ENCODE measurements around the gene LRRC49.
A peak's percentile ranks its signal among the peaks of the same experiment; 100 is the strongest.

The LRRC49 gene

GRCh38 chr15:70863450-70864218 lies 29.0 kb upstream of the LRRC49 start:
- H3K27me3 ChIP-seq (ENCODE audit: insufficient read depth, low read length, poor library complexity), result no peaks in the 10 kb centered on the region
- DNase-seq, result peak; percentile 34
- H3K9ac ChIP-seq (ENCODE audit: low read length), result no peak overlapping the region
- no peak overlapping the region for H4K8ac ChIP-seq (ENCODE audit: low read depth, low read length)
- no peak overlapping the region for H3K4me3 ChIP-seq (ENCODE audit: low read length)
- no peak overlapping the region for H2AK5ac ChIP-seq (ENCODE audit: low read length)
- H3K79me1 ChIP-seq (ENCODE audit: low read length), result no peaks in the 10 kb centered on the region
- no peak overlapping the region for H2BK5ac ChIP-seq (ENCODE audit: low read length)
- no peaks in the 10 kb centered on the region for H3K4me1 ChIP-seq (ENCODE audit: control insufficient read depth, low read depth, low read length)
- H3K79me2 ChIP-seq (ENCODE audit: control insufficient read depth, insufficient read depth, low read length), result no peaks in the 10 kb centered on the region
- no peak overlapping the region for H3K27ac ChIP-seq (ENCODE audit: low read depth, low read length)
- H3K36me3 ChIP-seq (ENCODE audit: control insufficient read depth, insufficient read depth, low read length), result no peaks in the 10 kb centered on the region
- no peak overlapping the region for H2BK15ac ChIP-seq (replicated peaks; ENCODE audit: low read depth)
- H4K5ac ChIP-seq (ENCODE audit: low read length), result no peak overlapping the region
- no CpG with 5 or more reads among the region's 4 CpGs for WGBS (ENCODE audit: extremely low coverage, insufficient coverage, low lambda C conversion rate)
- no peak overlapping the region for H3K4me2 ChIP-seq (ENCODE audit: low read length)
- peak overlapping the region; percentile 48 for H3K4ac ChIP-seq (ENCODE audit: low read depth, low read length)
- no peak overlapping the region for H3K23ac ChIP-seq (ENCODE audit: low read length)
- H3K56ac ChIP-seq (ENCODE audit: low read length), result no peak overlapping the region
- H2BK120ac ChIP-seq (ENCODE audit: low read depth, low read length), result no peak overlapping the region
- H3K18ac ChIP-seq (ENCODE audit: low read length), result no peak overlapping the region

DNA sequence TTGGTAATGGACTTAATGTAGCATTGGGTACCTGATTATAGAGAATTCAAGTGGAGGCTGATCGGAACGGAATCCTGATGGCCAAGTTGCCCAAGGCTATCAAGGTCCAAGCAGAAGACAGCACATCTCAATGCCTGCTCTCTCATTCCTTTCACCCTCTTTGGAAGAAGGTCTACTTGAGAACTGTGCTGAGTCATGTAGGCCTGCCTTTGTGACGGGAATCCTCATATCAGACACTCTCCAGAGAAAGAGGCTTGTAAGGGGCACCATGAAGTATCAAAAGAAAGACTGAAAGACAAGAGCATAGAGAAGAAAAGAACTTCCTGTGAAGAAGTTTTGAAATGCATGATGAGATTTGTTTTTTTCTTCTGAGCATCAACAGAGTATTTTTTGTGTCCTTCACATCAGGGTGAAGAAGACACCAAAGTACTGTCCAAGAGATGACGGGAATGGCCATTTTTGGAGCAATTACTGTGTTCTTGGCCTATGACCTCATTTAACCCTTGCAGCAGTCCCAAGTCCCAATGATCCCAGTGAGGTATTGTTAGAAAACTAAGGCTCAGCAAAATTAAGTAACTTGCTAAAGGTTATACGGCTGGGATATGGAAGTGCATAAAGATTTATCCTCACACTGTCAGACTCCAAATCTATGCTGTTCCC lies 25.5 kb upstream of the LRRC49 start:
- Histone ChIP-seq H3K4me3 (ENCODE audit: low read length) (no peak overlapping the region), H2BK120ac (ENCODE audit: low read depth, low read length) (no peak overlapping the region), H3K18ac (ENCODE audit: low read length) (no peak overlapping the region), H3K79me1 (ENCODE audit: low read length) (no peaks in the 10 kb centered on the region), H2BK5ac (ENCODE audit: low read length) (no peak overlapping the region), H3K27me3 (ENCODE audit: insufficient read depth, low read length, poor library complexity) (no peaks in the 10 kb centered on the region), H4K5ac (ENCODE audit: low read length) (no peak overlapping the region), H3K23ac (ENCODE audit: low read length) (no peak overlapping the region), H3K27ac (ENCODE audit: low read depth, low read length) (no peak overlapping the region), H3K56ac (ENCODE audit: low read length) (no peak overlapping the region), H3K4me2 (ENCODE audit: low read length) (no peak overlapping the region), H3K36me3 (ENCODE audit: control insufficient read depth, insufficient read depth, low read length) (no peaks in the 10 kb centered on the region), H2BK15ac (replicated peaks; ENCODE audit: low read depth) (no peak overlapping the region), H3K79me2 (ENCODE audit: control insufficient read depth, insufficient read depth, low read length) (no peaks in the 10 kb centered on the region), H2AK5ac (ENCODE audit: low read length) (no peak overlapping the region), H3K4ac (ENCODE audit: low read depth, low read length) (no peak overlapping the region), H4K8ac (ENCODE audit: low read depth, low read length) (no peak overlapping the region), H3K4me1 (ENCODE audit: control insufficient read depth, low read depth, low read length) (no peaks in the 10 kb centered on the region), H3K9ac (ENCODE audit: low read length) (no peak overlapping the region)
- no CpG with 5 or more reads among the region's 5 CpGs for WGBS (ENCODE audit: extremely low coverage, insufficient coverage, low lambda C conversion rate)
- no peak for DNase-seq

DNA sequence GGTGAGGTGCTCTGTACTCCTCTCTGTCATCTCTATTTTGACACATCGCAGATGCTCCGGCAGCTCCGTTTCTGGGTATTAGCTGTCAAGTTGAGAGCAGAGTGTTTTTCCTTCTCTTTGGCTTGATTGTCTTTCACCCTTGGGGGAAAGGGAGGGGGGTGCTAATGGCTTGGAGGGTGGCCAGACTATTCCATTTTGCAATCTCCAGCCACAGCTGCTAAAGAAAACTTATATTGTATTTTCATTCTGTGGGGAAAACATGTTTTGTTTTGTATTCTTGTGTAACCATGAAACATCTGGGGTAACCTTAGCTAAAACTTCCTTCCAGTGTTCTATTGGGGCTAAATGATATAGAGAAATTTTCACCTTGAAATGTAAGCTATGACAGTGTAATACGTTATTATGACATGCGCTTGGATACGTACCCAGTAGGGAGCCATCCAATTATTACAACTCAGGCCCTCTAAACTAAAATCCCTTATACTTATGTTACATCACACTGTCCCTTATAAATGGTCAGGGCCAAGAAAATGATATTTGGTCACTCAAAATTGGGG lies 24.6 kb upstream of the LRRC49 start:
- Histone ChIP-seq H3K79me2 (ENCODE audit: control insufficient read depth, insufficient read depth, low read length) (no peaks in the 10 kb centered on the region), H3K4me3 (ENCODE audit: low read length) (no peak overlapping the region), H3K79me1 (ENCODE audit: low read length) (no peaks in the 10 kb centered on the region), H3K4me2 (ENCODE audit: low read length) (no peak overlapping the region), H3K4me1 (ENCODE audit: control insufficient read depth, low read depth, low read length) (no peaks in the 10 kb centered on the region), H3K9ac (ENCODE audit: low read length) (no peak overlapping the region), H4K5ac (ENCODE audit: low read length) (no peak overlapping the region), H2BK120ac (ENCODE audit: low read depth, low read length) (no peak overlapping the region), H3K36me3 (ENCODE audit: control insufficient read depth, insufficient read depth, low read length) (no peaks in the 10 kb centered on the region), H3K27ac (ENCODE audit: low read depth, low read length) (no peak overlapping the region), H4K8ac (ENCODE audit: low read depth, low read length) (no peak overlapping the region), H3K23ac (ENCODE audit: low read length) (no peak overlapping the region), H3K56ac (ENCODE audit: low read length) (no peak overlapping the region), H3K4ac (ENCODE audit: low read depth, low read length) (no peak overlapping the region), H2BK5ac (ENCODE audit: low read length) (no peak overlapping the region), H2AK5ac (ENCODE audit: low read length) (no peak overlapping the region), H3K18ac (ENCODE audit: low read length) (no peak overlapping the region), H2BK15ac (replicated peaks; ENCODE audit: low read depth) (no peak overlapping the region), H3K27me3 (ENCODE audit: insufficient read depth, low read length, poor library complexity) (no peaks in the 10 kb centered on the region)
- no peak for DNase-seq
- no CpG with 5 or more reads among the region's 6 CpGs for WGBS (ENCODE audit: extremely low coverage, insufficient coverage, low lambda C conversion rate)

GRCh38 chr15:70869346-70869745 lies 23.3 kb upstream of the LRRC49 start:
- Histone ChIP-seq H4K8ac (ENCODE audit: low read depth, low read length) (no peak overlapping the region), H2AK5ac (ENCODE audit: low read length) (no peak overlapping the region), H2BK120ac (ENCODE audit: low read depth, low read length) (no peak overlapping the region), H4K5ac (ENCODE audit: low read length) (no peak overlapping the region), H3K9ac (ENCODE audit: low read length) (no peak overlapping the region), H2BK5ac (ENCODE audit: low read length) (no peak overlapping the region), H2BK15ac (replicated peaks; ENCODE audit: low read depth) (no peak overlapping the region), H3K79me2 (ENCODE audit: control insufficient read depth, insufficient read depth, low read length) (no peaks in the 10 kb centered on the region), H3K27ac (ENCODE audit: low read depth, low read length) (no peak overlapping the region), H3K4ac (ENCODE audit: low read depth, low read length) (no peak overlapping the region), H3K4me2 (ENCODE audit: low read length) (no peak overlapping the region), H3K18ac (ENCODE audit: low read length) (no peak overlapping the region), H3K27me3 (ENCODE audit: insufficient read depth, low read length, poor library complexity) (no peaks in the 10 kb centered on the region), H3K23ac (ENCODE audit: low read length) (no peak overlapping the region), H3K4me3 (ENCODE audit: low read length) (no peak overlapping the region), H3K79me1 (ENCODE audit: low read length) (no peaks in the 10 kb centered on the region), H3K4me1 (ENCODE audit: control insufficient read depth, low read depth, low read length) (no peaks in the 10 kb centered on the region), H3K36me3 (ENCODE audit: control insufficient read depth, insufficient read depth, low read length) (no peaks in the 10 kb centered on the region), H3K56ac (ENCODE audit: low read length) (no peak overlapping the region)
- WGBS (ENCODE audit: extremely low coverage, insufficient coverage, low lambda C conversion rate), result no CpG with 5 or more reads among the region's 3 CpGs
- DNase-seq, result no peak

DNA sequence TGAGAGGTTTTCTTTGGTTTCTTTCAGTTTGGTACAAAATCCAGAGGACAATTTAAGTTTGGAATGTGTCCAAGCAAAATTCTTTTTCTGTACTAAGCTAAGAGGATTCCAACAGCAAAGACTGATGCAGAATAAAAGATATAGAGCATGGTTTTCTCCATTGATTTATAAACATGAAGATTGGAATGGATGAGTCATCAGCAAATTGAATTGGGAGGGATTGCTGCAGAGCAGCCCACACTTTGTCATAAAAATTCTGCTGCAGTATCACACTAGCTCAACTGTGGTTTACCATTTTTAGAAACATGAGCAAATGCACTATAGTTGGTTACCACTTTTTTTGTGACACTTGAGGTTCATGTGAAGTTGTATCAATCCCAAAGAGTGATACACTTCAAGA lies 22.6 kb upstream of the LRRC49 start:
- no peak overlapping the region for H3K4me2 ChIP-seq (ENCODE audit: low read length)
- no peak overlapping the region for H4K5ac ChIP-seq (ENCODE audit: low read length)
- H3K36me3 ChIP-seq (ENCODE audit: control insufficient read depth, insufficient read depth, low read length), result no peaks in the 10 kb centered on the region
- H3K79me2 ChIP-seq (ENCODE audit: control insufficient read depth, insufficient read depth, low read length), result no peaks in the 10 kb centered on the region
- H2BK15ac ChIP-seq (replicated peaks; ENCODE audit: low read depth), result no peak overlapping the region
- no peak overlapping the region for H2BK120ac ChIP-seq (ENCODE audit: low read depth, low read length)
- H3K27me3 ChIP-seq (ENCODE audit: insufficient read depth, low read length, poor library complexity), result no peaks in the 10 kb centered on the region
- no peak overlapping the region for H3K18ac ChIP-seq (ENCODE audit: low read length)
- no peak overlapping the region for H3K4ac ChIP-seq (ENCODE audit: low read depth, low read length)
- H3K4me3 ChIP-seq (ENCODE audit: low read length), result no peak overlapping the region
- no peak overlapping the region for H4K8ac ChIP-seq (ENCODE audit: low read depth, low read length)
- H3K9ac ChIP-seq (ENCODE audit: low read length), result no peak overlapping the region
- no peak overlapping the region for H2AK5ac ChIP-seq (ENCODE audit: low read length)
- no peak overlapping the region for H3K27ac ChIP-seq (ENCODE audit: low read depth, low read length)
- H3K23ac ChIP-seq (ENCODE audit: low read length), result no peak overlapping the region
- H3K4me1 ChIP-seq (ENCODE audit: control insufficient read depth, low read depth, low read length), result no peaks in the 10 kb centered on the region
- no peaks in the 10 kb centered on the region for H3K79me1 ChIP-seq (ENCODE audit: low read length)
- no peak for DNase-seq
- no peak overlapping the region for H3K56ac ChIP-seq (ENCODE audit: low read length)
- no peak overlapping the region for H2BK5ac ChIP-seq (ENCODE audit: low read length)

All from mesendoderm (in vitro differentiated cells).